ENCODE measurements around the gene SPI1. TPM values are rescaled to one million over a fixed set of nuclear protein-coding genes. Genes with fewer than 3 reads are reported as not detected.

SPI1 gene
- total RNA-seq, 1 donor from 2014 or later, result not detected

DNA sequence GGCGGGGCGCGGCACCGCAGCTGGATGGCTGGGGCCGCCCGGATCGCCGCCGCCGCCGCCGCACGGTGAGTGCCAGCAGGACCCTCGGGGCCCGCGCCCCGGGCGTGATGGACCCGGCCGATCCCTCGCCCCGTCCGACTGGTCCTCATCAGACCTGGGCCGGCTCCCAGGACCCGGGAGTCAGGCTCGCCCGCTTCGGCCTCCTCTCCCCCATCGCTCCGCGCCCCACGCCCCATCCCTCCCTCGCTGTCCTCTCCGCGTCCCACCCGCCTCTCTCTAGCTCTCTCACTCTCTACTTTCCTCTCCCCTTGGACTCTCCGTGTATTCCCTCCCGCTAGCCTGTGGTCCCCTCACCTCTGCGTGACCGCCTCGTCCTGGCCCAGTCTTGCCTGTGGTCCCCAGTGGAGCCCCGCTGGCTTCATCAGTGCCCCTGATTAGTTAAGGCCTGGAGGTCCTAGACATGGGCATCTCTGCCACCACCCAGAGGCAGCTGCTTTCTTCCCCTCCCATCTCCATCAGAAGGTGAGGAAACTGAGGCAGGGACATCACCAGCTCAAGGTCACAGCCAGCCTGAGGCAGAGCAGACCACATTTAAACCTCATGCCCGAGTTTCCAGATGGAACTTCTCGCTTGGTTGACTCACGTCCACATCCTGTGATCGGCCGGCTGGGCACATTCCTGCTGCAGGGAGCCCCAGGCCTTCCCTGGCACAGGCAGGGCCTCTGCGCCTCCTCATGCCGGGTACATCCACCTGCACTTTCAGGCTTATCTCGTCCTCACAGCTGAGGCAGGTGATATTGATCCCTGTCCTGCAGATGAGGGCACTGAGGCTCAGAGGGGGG, 30.5 kb upstream of the SPI1 start:
- Mint-ChIP-seq H3K36me3 (ENCODE audit: insufficient read depth) (peaks cover 1% of the 10 kb centered on the region), H3K27ac (peak overlapping the region; percentile 92), H3K27me3 (no peaks in the 10 kb centered on the region), H3K4me3 (ENCODE audit: low read depth) (peak overlapping the region; percentile 89), H3K4me1 (ENCODE audit: low read depth) (peaks cover 13% of the 10 kb centered on the region), H3K9me3 (ENCODE audit: low read depth) (no peaks in the 10 kb centered on the region)
- TF ChIP-seq CTCF (IDR thresholded peaks at IDR 0.05; ENCODE audit: unreplicated experiment), result no peak
- no peak for DNase-seq (ENCODE audit: low spot score, unreplicated experiment)

- peak within 1 kb of the TSS; percentile 89 for H3K4me3 Mint-ChIP-seq (ENCODE audit: low read depth)
- peak within 1 kb of the TSS; percentile 97 for H3K27ac Mint-ChIP-seq
- H3K27me3 Mint-ChIP-seq, result no peaks in the 10 kb centered on the region
- TF ChIP-seq CTCF (IDR thresholded peaks at IDR 0.05; ENCODE audit: unreplicated experiment), result peak; percentile 96
- no peaks in the 10 kb centered on the region for H3K36me3 Mint-ChIP-seq (ENCODE audit: insufficient read depth)
- H3K4me1 Mint-ChIP-seq (ENCODE audit: low read depth), result peaks cover 13% of the 10 kb centered on the region
- no peaks in the 10 kb centered on the region for H3K9me3 Mint-ChIP-seq (ENCODE audit: low read depth)
- peak; percentile 94 for DNase-seq (ENCODE audit: low spot score, unreplicated experiment)
These were observed 29.6 kb upstream of the SPI1 start, which contains the start of gene SLC39A13 for GRCh38 chr11:47407746-47408590. SLC39A13 (plus strand) TSS chr11:47408590; CDS start chr11:47410095, 1,505 bp downstream.

- Mint-ChIP-seq H3K4me3 (ENCODE audit: low read depth) (peak overlapping the region; percentile 89), H3K27ac (peak overlapping the region; percentile 97), H3K36me3 (ENCODE audit: insufficient read depth) (no peaks in the 10 kb centered on the region), H3K9me3 (ENCODE audit: low read depth) (no peaks in the 10 kb centered on the region), H3K4me1 (ENCODE audit: low read depth) (peaks cover 13% of the 10 kb centered on the region), H3K27me3 (no peaks in the 10 kb centered on the region)
- DNase-seq (ENCODE audit: low spot score, unreplicated experiment), result no peak
- no peak for TF ChIP-seq CTCF (IDR thresholded peaks at IDR 0.05; ENCODE audit: unreplicated experiment)
These were observed 28.8 kb upstream of the SPI1 start for GRCh38 chr11:47406896-47407745.

- peaks cover 12% of the 10 kb centered on the region for H3K4me1 Mint-ChIP-seq (ENCODE audit: low read depth)
- no peak overlapping the region for H3K27ac Mint-ChIP-seq
- H3K9me3 Mint-ChIP-seq (ENCODE audit: low read depth), result no peaks in the 10 kb centered on the region
- no peak for TF ChIP-seq CTCF (IDR thresholded peaks at IDR 0.05; ENCODE audit: unreplicated experiment)
- DNase-seq (ENCODE audit: low spot score, unreplicated experiment), result no peak
- no peaks in the 10 kb centered on the region for H3K27me3 Mint-ChIP-seq
- no peak overlapping the region for H3K4me3 Mint-ChIP-seq (ENCODE audit: low read depth)
- no peaks in the 10 kb centered on the region for H3K36me3 Mint-ChIP-seq (ENCODE audit: insufficient read depth)
These were observed 25.2 kb upstream of the SPI1 start for GRCh38 chr11:47403571-47403970.
